GM12878 (cell line): ENCODE measurements around the gene CORO1C. TPM values are rescaled to one million over a fixed set of nuclear protein-coding genes. Genes with fewer than 3 reads are reported as not detected.

Experiments
- ATAC-seq: fragments of 200-7000 bp; cut with Tn5 transposase; 3 replicates; pipeline ENCODE4 v1.9.1; 2020; ENCODE audit warnings: mild to moderate bottlenecking, moderate library complexity
- BruUV-seq: library from RNA; stranded (reverse); fragments of 400-500 nt; replicated peaks from 2 replicates; lab custom pipeline; 2021; lab: Mats Ljungman, UMichigan
- CTCF ChIA-PET: fragments of 300-600 bp; sonication (Branson Sonifier 250); formaldehyde crosslinking; extraction: SDS; loops from one replicate; lab custom pipeline; 2021; ENCODE audit warnings: inconsistent platforms; lab: Yijun Ruan, JAX
- POLR2A ChIA-PET: fragments of 350-600 bp; formaldehyde crosslinking; extraction: SDS; loops from one replicate; lab custom pipeline; 2021; ENCODE audit warnings: inconsistent platforms; lab: Charles Lee
- RAD21 ChIA-PET: fragments of 300-600 bp; sonication (Branson Sonifier 250); formaldehyde crosslinking; loops from one replicate; lab custom pipeline; 2023; ENCODE audit warnings: antibody characterized with exemption; ENCODE audit not compliant: unreplicated experiment; lab: Charles Lee
- SMC1A ChIA-PET: fragments of 300-600 bp; sonication (Branson Sonifier 250); formaldehyde crosslinking; loops from one replicate; lab custom pipeline; 2023; ENCODE audit not compliant: unreplicated experiment, uncharacterized antibody; lab: Charles Lee
- DNase-seq: peaks from one replicate; pipeline ENCODE4 v3.0.0-alpha.2; 2011; ENCODE audit warnings: low read depth, low spot score
- FAIRE-seq: peaks from 3 replicates; lab custom pipeline; 2011; peaks lifted over from hg19 to GRCh38; lab: Jason Lieb, UNC
- H2AFZ ChIP-seq: 2 replicates; pipeline ENCODE4 v1.6.0; 2011; ENCODE audit warnings: low read depth, low read length, control low read depth; ENCODE audit not compliant: control insufficient read depth
- H3K27ac ChIP-seq: 2 replicates; pipeline ENCODE4 v1.5.1; 2011; ENCODE audit warnings: control low read depth; ENCODE audit not compliant: control insufficient read depth, insufficient read depth
- H3K27me3 ChIP-seq, 2 experiments: replicated peaks in 1 of 2; 2 replicates each; pipeline versions ENCODE4 v1.6.0 to v1.6.1; 2011; ENCODE audit warnings: low read length in 1 of 2; ENCODE audit not compliant: control insufficient read depth in 2 of 2, insufficient read depth in 2 of 2
- H3K36me3 ChIP-seq, 2 experiments: 2 replicates each; pipeline ENCODE4 v1.5.1; 2011; ENCODE audit warnings: low read length in 1 of 2; ENCODE audit not compliant: control insufficient read depth in 2 of 2, insufficient read depth in 2 of 2
- H3K4me1 ChIP-seq: 2 replicates; pipeline ENCODE4 v1.6.1; 2011; ENCODE audit warnings: mild to moderate bottlenecking, low read length, moderate library complexity, mixed read lengths; ENCODE audit not compliant: control insufficient read depth, insufficient read depth
- H3K4me2 ChIP-seq: 2 replicates; pipeline ENCODE4 v1.6.0; 2011; ENCODE audit warnings: control low read depth; ENCODE audit not compliant: control insufficient read depth, insufficient read depth
- H3K4me3 ChIP-seq: fragments of 200-600 bp; sonication (generic); 2 replicates; pipeline ENCODE4 v1.5.1; 2016
- H3K79me2 ChIP-seq: 2 replicates; pipeline ENCODE4 v1.6.0; 2011; ENCODE audit warnings: low read length; ENCODE audit not compliant: control insufficient read depth, insufficient read depth
- H3K9ac ChIP-seq: 2 replicates; pipeline ENCODE4 v1.8.0; 2011; ENCODE audit warnings: low read length, control low read depth, mixed read lengths; ENCODE audit not compliant: control insufficient read depth, insufficient read depth
- H3K9me3 ChIP-seq: replicated peaks from 3 replicates; pipeline ENCODE4 v1.5.1; 2011; ENCODE audit warnings: mild to moderate bottlenecking, low read length; ENCODE audit not compliant: control insufficient read depth, insufficient read depth
- H4K20me1 ChIP-seq: 2 replicates; pipeline ENCODE4 v1.6.0; 2011; ENCODE audit not compliant: control insufficient read depth, insufficient read depth
- CBX5 ChIP-seq: sonication (generic); IDR thresholded peaks from 2 replicates; pipeline ENCODE4 v1.6.1; 2016; ENCODE audit warnings: low read depth, moderate library complexity, mild to moderate bottlenecking, inconsistent platforms
- CUX1 ChIP-seq: IDR thresholded peaks from 2 replicates; pipeline ENCODE4 v1.6.1; 2012; ENCODE audit warnings: improper control_type of control experiment, low read depth, low read length; ENCODE audit not compliant: insufficient replicate concordance
- EED ChIP-seq: sonication (generic); IDR thresholded peaks from 2 replicates; pipeline ENCODE4 v1.6.1; 2016; ENCODE audit warnings: antibody characterized with exemption, low read depth
- EP300 ChIP-seq, 2 experiments: fragments of 150-350 bp in 1 of 2; IDR thresholded peaks; 2 replicates each; pipeline ENCODE4 v1.6.1; 2011 to 2012; ENCODE audit warnings: low read depth in 2 of 2, low read length in 2 of 2, borderline replicate concordance in 1 of 2, improper control_type of control experiment in 1 of 2, inconsistent platforms in 1 of 2; ENCODE audit not compliant: control insufficient read depth in 1 of 2
- FOXK2 ChIP-seq: fragments of 450-650 bp; IDR thresholded peaks from 2 replicates; pipeline ENCODE4 v1.6.1; 2017; ENCODE audit warnings: mild to moderate bottlenecking, moderate library complexity
- HSF1 ChIP-seq: fragments of 150-350 bp; IDR thresholded peaks from 2 replicates; pipeline ENCODE4 v1.6.1; 2014; ENCODE audit warnings: mild to moderate bottlenecking, low read depth, low read length
- MLLT1 ChIP-seq: fragments of 450-650 bp; IDR thresholded peaks from 2 replicates; pipeline ENCODE4 v1.6.1; 2016; ENCODE audit warnings: mild to moderate bottlenecking
- NFYB ChIP-seq: IDR thresholded peaks from 2 replicates; pipeline ENCODE4 v1.6.1; 2011; ENCODE audit warnings: low read depth, mild to moderate bottlenecking, low read length, improper control_type of control experiment, moderate library complexity; ENCODE audit not compliant: insufficient read depth
- PAX5 ChIP-seq: IDR thresholded peaks from 2 replicates; pipeline ENCODE4 v1.6.1; 2011; ENCODE audit warnings: low read depth, low read length, borderline replicate concordance
- RAD21 ChIP-seq: IDR thresholded peaks from 2 replicates; pipeline ENCODE4 v1.6.1; 2011; ENCODE audit warnings: mild to moderate bottlenecking, low read depth, low read length, moderate library complexity; ENCODE audit not compliant: insufficient read depth
- SUPT20H ChIP-seq: IDR thresholded peaks from 2 replicates; pipeline ENCODE4 v1.6.1; 2011; ENCODE audit warnings: low read depth, mild to moderate bottlenecking, low read length, moderate library complexity, borderline replicate concordance; ENCODE audit not compliant: control insufficient read depth
- WGBS: methylation state at CpG from one replicate; pipeline ENCODE4 v1.1.6; 2016; ENCODE audit warnings: low lambda C conversion rate; ENCODE audit not compliant: insufficient replicate concordance, insufficient coverage; ENCODE audit errors: missing lambda C conversion rate; 5-methylcytosine and 5-hydroxymethylcytosine counted together
- in situ Hi-C: fragments of 300-500 bp; cut with MboI; formaldehyde crosslinking; loops from 9 replicates; pipeline ENCODE4 v1.14.3; 2018; ENCODE audit warnings: mixed read lengths
- intact Hi-C: fragments of 100-400 bp; cut with micrococcal nuclease; formaldehyde crosslinking; loops from one replicate; pipeline ENCODE4 v1.14.2; 2022; ENCODE audit not compliant: unreplicated experiment
- polyA plus RNA-seq, 11 experiments: library from polyadenylated mRNA; depleted of rRNA in 4 of 11; unstranded in 6 of 11; stranded (reverse) in 5 of 11; fragments of >200 nt; fragmentation: Nextera tagmentation in 4 of 11; fragmentation: Illumina TruSeq in 1 of 11; extraction: Ambion mirVana in 4 of 11; extraction: Trizol in 1 of 11; gene quantifications; 1 replicate in 1 of 11; 2 replicates in 10 of 11; pipeline versions ENCODE4 v1.2.1 to v1.2.3, GENCODE V29; 2011 to 2016; ENCODE audit warnings: inconsistent platforms in 2 of 11, missing spikeins in 2 of 11, low read depth in 1 of 11
- total RNA-seq, 4 experiments: library from RNA; depleted of rRNA in 3 of 4; stranded (reverse); fragments of >200 nt in 3 of 4; fragmentation: Illumina TruSeq in 1 of 4; extraction: Trizol in 1 of 4; gene quantifications; 2 replicates each; pipeline versions ENCODE4 v1.2.1 to v1.2.3, GENCODE V29; 2013 to 2021

Gene CORO1C
- total and polyA plus RNA-seq, 10 of the 15 experiments (the other 5 are each of a cell fraction or from before 2014, with no cell fraction given): 52.7 to 254 (median 171) TPM

GRCh38 chr12:108778053-108778452, 46.7 kb upstream of the CORO1C start:
- intact Hi-C loops: no loop called here
- POLR2A ChIA-PET: no interaction called here
- in situ Hi-C loops: no loop called here

More at GRCh38 chr12:108778053-108778452, 46.7 kb upstream of the CORO1C start:
- H3K79me2 ChIP-seq: no peaks in the 10 kb centered on the region
- no TSS peak for BruUV-seq
- 0 out of 4 replicates have a peak, but pooled peaks cover 0 to 2% of the 10 kb centered on the region in 2 experiments for H3K36me3 ChIP-seq
- CTCF ChIA-PET: interaction anchor here (0.8 kb wide), 1 partner anchor 9 kb away, joined by 3 read pairs; no protein-coding TSS in a partner anchor
- no peak overlapping the region for H3K4me2 ChIP-seq
- no peak for ATAC-seq
- 69% methylated on average over 2 of the region's 2 CpGs for WGBS
- no peak for DNase-seq
- H2AFZ ChIP-seq: no peak overlapping the region
- RAD21 ChIA-PET: interaction anchor here (0.6 to 1.1 kb wide), 2 partner anchors 113 to 544 kb away, joined by 3 to 5 read pairs; no protein-coding TSS in a partner anchor
- SMC1A ChIA-PET: interaction anchor here (0.7 to 1.5 kb wide), 3 partner anchors 9 to 315 kb away, joined by 3 to 4 read pairs (median 3); no protein-coding TSS in a partner anchor
- TF ChIP-seq HSF1 (no peak), FOXK2 (no peak), MLLT1 (no peak), PAX5 (no peak), EED (no peak), CBX5 (no peak), SUPT20H (no peak), EP300 (IDR thresholded peaks at IDR 0.05; ENCODE audit: borderline replicate concordance in 1 of 2, control insufficient read depth in 1 of 2, low read depth in 2 of 2, low read length in 2 of 2) (no peak), RAD21 (no peak), CUX1 (no peak), NFYB (no peak)
- no peak overlapping the region for H3K27ac ChIP-seq
- no peaks in the 10 kb centered on the region for H3K9me3 ChIP-seq
- H3K4me1 ChIP-seq: no peaks in the 10 kb centered on the region; the same call in 1 of the 2 replicates
- no peak overlapping the region for H3K4me3 ChIP-seq
- H3K27me3 ChIP-seq: no peaks in the 10 kb centered on the region
- H3K9ac ChIP-seq: no peak overlapping the region
- no peaks in the 10 kb centered on the region for H4K20me1 ChIP-seq
- FAIRE-seq: no peak
